ENCODE measurements around the gene ACE2.

GRCh38 chrX:15598026-15598425 is 2.7 kb downstream of the ACE2 start:
- TF ChIP-seq GATA2 (IDR thresholded peaks at IDR 0.05; ENCODE audit: low read depth, low read length) (no peak), GATA3 (IDR thresholded peaks at IDR 0.05; ENCODE audit: low read depth, low read length) (no peak)

Measured in SH-SY5Y (cell line).